Left renal cortex interstitium (tissue), 4 donors: ENCODE results near the gene COL16A1. TPM values are rescaled to one million over a fixed set of nuclear protein-coding genes. Genes with fewer than 3 reads are reported as not detected.

Source experiments
- DNase-seq, 4 donors: peaks; one replicate each; pipeline ENCODE4 v3.0.0-alpha.2; 2013; ENCODE audit warnings: low read depth in 4 of 4, low spot score in 2 of 4, missing footprints in 1 of 4
- polyA plus RNA-seq, 4 donors: library from polyadenylated mRNA; unstranded; fragments of 120-200 nt; gene quantifications; one replicate each; pipeline ENCODE4 v1.2.1, GENCODE V29; 2013; ENCODE audit not compliant: insufficient read length in 4 of 4

The COL16A1 gene
- polyA plus RNA-seq, 4 donors: 42.2 to 70.7 (median 53.5) TPM

GRCh38 chr1:31668303-31668883 is 35.4 kb downstream of the COL16A1 start:
- DNase-seq: no peak

- DNase-seq: no peak
These were observed 36.6 kb downstream of the COL16A1 start for GRCh38 chr1:31667065-31667785.

GRCh38 chr1:31666263-31666963 is 37.4 kb downstream of the COL16A1 start:
- no peak for DNase-seq

GRCh38 chr1:31665234-31665878 is 38.5 kb downstream of the COL16A1 start:
- DNase-seq: no peak

- no peak for DNase-seq
These were observed 39.3 kb downstream of the COL16A1 start for GRCh38 chr1:31664528-31664927.

- DNase-seq: peak in 1 of 4 donors; percentile 46
These were observed 40.0 kb downstream of the COL16A1 start for GRCh38 chr1:31663622-31664452.

GRCh38 chr1:31662463-31662862 is 41.4 kb downstream of the COL16A1 start:
- no peak for DNase-seq

GRCh38 chr1:31661856-31662255 is 42.0 kb downstream of the COL16A1 start:
- DNase-seq: no peak

GRCh38 chr1:31660871-31661455 is 42.9 kb downstream of the COL16A1 start:
- no peak for DNase-seq

- DNase-seq: no peak
These were observed 43.9 kb downstream of the COL16A1 start for GRCh38 chr1:31659889-31660288.

GRCh38 chr1:31658721-31659120 is 45.1 kb downstream of the COL16A1 start:
- DNase-seq: no peak

GRCh38 chr1:31657972-31658510 is 45.8 kb downstream of the COL16A1 start:
- no peak for DNase-seq

GRCh38 chr1:31657020-31657804 is 46.6 kb downstream of the COL16A1 start:
- DNase-seq: no peak

GRCh38 chr1:31655756-31656155 is 48.1 kb downstream of the COL16A1 start:
- no peak for DNase-seq

- no peak for DNase-seq
These were observed 48.7 kb downstream of the COL16A1 start for GRCh38 chr1:31655104-31655503.

- no peak for DNase-seq
These were observed 49.4 kb downstream of the COL16A1 start for GRCh38 chr1:31654474-31654776.

- DNase-seq: no peak
These were observed 49.9 kb downstream of the COL16A1 start for GRCh38 chr1:31653717-31654473.

GRCh38 chr1:31652891-31653499 is 50.8 kb downstream of the COL16A1 start:
- no peak for DNase-seq
